ENCODE measurements around the gene SLC22A5. TPM values are rescaled to one million over a fixed set of nuclear protein-coding genes. Genes with fewer than 3 reads are reported as not detected.
A peak's percentile ranks its signal among the peaks of the same experiment; 100 is the strongest.

SLC22A5 gene
- total and polyA plus RNA-seq, 9 of the 15 experiments (the other 6 are each of a cell fraction or from before 2014, with no cell fraction given): 3.0 to 16.6 (median 8.3) TPM

GRCh38 chr5:132422720-132423437 is 53.4 kb downstream of the SLC22A5 start (continued):
- TF ChIP-seq U2AF1 (optimal IDR thresholded peaks at IDR 0.05; ENCODE audit: low read depth, low read length) (no peak), FOXJ2 (tag; IDR thresholded peaks at IDR 0.05) (peak; percentile 90), ERF (CRISPR knock-in tag; IDR thresholded peaks at IDR 0.05) (0 out of 2 replicates have a peak, but pooled peaks have one; percentile 19), ZNF282 (CRISPR knock-in tag; IDR thresholded peaks at IDR 0.05) (no peak), TARDBP (IDR thresholded peaks at IDR 0.05) (no peak), ZNF830 (CRISPR knock-in tag; IDR thresholded peaks at IDR 0.05) (no peak), MAZ (CRISPR knock-in tag; conservative IDR thresholded peaks at IDR 0.05 in 1 of 2, IDR thresholded peaks at IDR 0.05 in 1 of 2) (peak in 1 of 2 experiments; percentile 57; a peak in 3 of 4 replicates), PHF20 (IDR thresholded peaks at IDR 0.05; ENCODE audit: partially characterized antibody) (no peak), NR2C1 (IDR thresholded peaks at IDR 0.05) (peak; percentile 93), NR2C1 (tag; IDR thresholded peaks at IDR 0.05) (peak; percentile 94), STAT5A (IDR thresholded peaks at IDR 0.05; ENCODE audit: borderline replicate concordance, low read length) (peak; percentile 88), KLF1 (tag; IDR thresholded peaks at IDR 0.05) (peak; percentile 97), NR1H2 (CRISPR knock-in tag; IDR thresholded peaks at IDR 0.05) (no peak), ZNF584 (CRISPR knock-in tag; IDR thresholded peaks at IDR 0.05; ENCODE audit: low read depth) (peak; percentile 69), ZNF780A (CRISPR knock-in tag; IDR thresholded peaks at IDR 0.05) (no peak), ZNF551 (CRISPR knock-in tag; IDR thresholded peaks at IDR 0.05) (no peak), CEBPG (CRISPR knock-in tag; IDR thresholded peaks at IDR 0.05) (no peak), CEBPG (tag; conservative IDR thresholded peaks at IDR 0.05 in 1 of 2, IDR thresholded peaks at IDR 0.05 in 1 of 2) (no peak), POLR2H (tag; IDR thresholded peaks at IDR 0.05; ENCODE audit: low read depth) (no peak), HNRNPLL (IDR thresholded peaks at IDR 0.05; ENCODE audit: low read depth, low read length, poor library complexity, severe bottlenecking) (no peak), RBFOX2 (IDR thresholded peaks at IDR 0.05; ENCODE audit: low read depth, low read length) (no peak), CBFA2T2 (conservative IDR thresholded peaks at IDR 0.05) (peak; percentile 94), PRPF4 (IDR thresholded peaks at IDR 0.05; ENCODE audit: insufficient read depth, low read depth, low read length, poor library complexity, severe bottlenecking) (no peak), DPF2 (IDR thresholded peaks at IDR 0.05) (peak; percentile 93), ZNF717 (CRISPR knock-in tag; IDR thresholded peaks at IDR 0.05) (no peak), SRSF7 (optimal IDR thresholded peaks at IDR 0.05; ENCODE audit: low read depth, low read length) (no peak), U2AF2 (optimal IDR thresholded peaks at IDR 0.05; ENCODE audit: low read depth, low read length) (no peak), HSF4 (CRISPR knock-in tag; IDR thresholded peaks at IDR 0.05; ENCODE audit: borderline replicate concordance) (no peak)
- TF ChIP-seq, protein P1, sequence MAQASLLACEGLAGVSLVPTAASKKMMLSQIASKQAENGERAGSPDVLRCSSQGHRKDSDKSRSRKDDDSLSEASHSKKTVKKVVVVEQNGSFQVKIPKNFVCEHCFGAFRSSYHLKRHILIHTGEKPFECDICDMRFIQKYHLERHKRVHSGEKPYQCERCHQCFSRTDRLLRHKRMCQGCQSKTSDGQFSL (CRISPR knock-in tag; IDR thresholded peaks at IDR 0.05): no peak
- TF ChIP-seq, protein P1 (tag; IDR thresholded peaks at IDR 0.05): no peak
- TF ChIP-seq, protein P2, sequence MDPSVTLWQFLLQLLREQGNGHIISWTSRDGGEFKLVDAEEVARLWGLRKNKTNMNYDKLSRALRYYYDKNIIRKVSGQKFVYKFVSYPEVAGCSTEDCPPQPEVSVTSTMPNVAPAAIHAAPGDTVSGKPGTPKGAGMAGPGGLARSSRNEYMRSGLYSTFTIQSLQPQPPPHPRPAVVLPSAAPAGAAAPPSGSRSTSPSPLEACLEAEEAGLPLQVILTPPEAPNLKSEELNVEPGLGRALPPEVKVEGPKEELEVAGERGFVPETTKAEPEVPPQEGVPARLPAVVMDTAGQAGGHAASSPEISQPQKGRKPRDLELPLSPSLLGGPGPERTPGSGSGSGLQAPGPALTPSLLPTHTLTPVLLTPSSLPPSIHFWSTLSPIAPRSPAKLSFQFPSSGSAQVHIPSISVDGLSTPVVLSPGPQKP (CRISPR knock-in tag; IDR thresholded peaks at IDR 0.05): no peak
